ENCODE data around the gene CHCHD1.

Gene CHCHD1

DNA sequence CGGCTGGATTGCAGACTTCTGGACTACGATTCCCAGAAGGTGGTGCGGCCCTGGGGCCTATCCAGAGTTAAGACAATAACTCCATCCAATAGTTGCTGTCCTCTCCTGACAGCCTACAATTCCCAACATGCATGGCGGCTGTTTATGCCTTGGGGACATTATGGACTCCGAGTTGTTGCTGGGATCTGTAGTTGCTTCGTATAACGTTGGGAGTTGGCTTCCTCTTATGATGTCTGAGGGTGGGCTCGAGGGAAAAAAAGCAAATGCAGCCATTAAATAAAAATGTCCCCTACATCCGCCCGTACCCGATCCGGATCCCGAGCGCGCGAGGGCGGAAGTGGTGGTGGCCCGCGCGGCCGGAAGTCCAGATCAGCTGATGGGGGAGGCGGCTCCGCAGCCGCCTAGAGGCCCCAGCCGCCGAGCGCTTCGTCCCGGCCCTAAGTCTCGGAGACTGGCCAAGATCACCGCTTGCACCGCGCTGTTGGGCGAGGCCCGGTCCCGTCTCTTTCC is 3.4 kb downstream of the CHCHD1 start, which contains the start of gene ZSWIM8:
TSS of gene ZSWIM8 (plus strand) at position 396 of the 510 bp plus-strand sequence. CDS start 273 bp downstream, outside the sequence.
- DNase-seq (ENCODE audit: low spot score): peak; percentile 88
- Histone ChIP-seq H4K8ac (ENCODE audit: low read depth, low read length) (no peak within 1 kb of the TSS), H2BK5ac (ENCODE audit: low read length) (no peak within 1 kb of the TSS)

GRCh38 chr10:73785721-73786511 is 4.1 kb downstream of the CHCHD1 start:
- DNase-seq (ENCODE audit: low spot score): no peak
- H3K27ac ChIP-seq (replicated peaks; ENCODE audit: low read length): no peak overlapping the region

More for the DNA sequence above, 3.4 kb downstream of the CHCHD1 start, which contains the start of gene ZSWIM8:
- no CpG with 5 or more reads among the region's 36 CpGs for WGBS, 2 donors (ENCODE audit: extremely low coverage in 2 of 2, insufficient read length in 2 of 2, insufficient replicate concordance in 1 of 2)
- Histone ChIP-seq H3K4ac (ENCODE audit: low read length) (no peak within 1 kb of the TSS), H3K4me3 (ENCODE audit: low read length in 2 of 2) (peak within 1 kb of the TSS; percentile 51 to 84), H2AFZ (ENCODE audit: low read length) (peak within 1 kb of the TSS; percentile 73), H3K18ac (ENCODE audit: low read length) (peak within 1 kb of the TSS; percentile 40), H2BK120ac (ENCODE audit: low read depth, low read length) (no peak within 1 kb of the TSS), H2BK15ac (ENCODE audit: low read length) (no peak within 1 kb of the TSS), H3K27me3 (ENCODE audit: control insufficient read depth in 3 of 3, insufficient read depth in 3 of 3, low read depth in 1 of 3, low read length in 3 of 3) (no peaks in the 10 kb centered on the region), H3K4me1 (ENCODE audit: control insufficient read depth in 2 of 2, insufficient read depth in 1 of 2, low read depth in 1 of 2, low read length in 2 of 2) (peaks cover 8 to 12% of the 10 kb centered on the region in 2 donors), H3K4me2 (ENCODE audit: insufficient read depth, low read length, poor library complexity, severe bottlenecking) (peak within 1 kb of the TSS; percentile 89), H3K27ac (replicated peaks; ENCODE audit: low read length) (no peak within 1 kb of the TSS), H3K36me3 (replicated peaks in 1 of 2; ENCODE audit: control insufficient read depth in 2 of 2, insufficient read depth in 2 of 2, low read length in 2 of 2) (peaks cover 13 to 30% of the 10 kb centered on the region in 2 donors), H3K79me1 (ENCODE audit: low read depth, low read length) (peaks cover 7% of the 10 kb centered on the region), H3K9ac (ENCODE audit: low read depth, low read length, poor library complexity) (peak within 1 kb of the TSS; percentile 83), H4K91ac (ENCODE audit: low read depth, low read length, poor library complexity) (no peak within 1 kb of the TSS), H2AK5ac (ENCODE audit: low read depth, low read length) (peak within 1 kb of the TSS; percentile 63), H2BK12ac (ENCODE audit: low read length) (no peak within 1 kb of the TSS), H3K9me3 (replicated peaks in 1 of 2; ENCODE audit: control insufficient read depth in 2 of 2, insufficient read depth in 1 of 2, low read depth in 1 of 2, low read length in 2 of 2) (no peaks in the 10 kb centered on the region), H3K23ac (ENCODE audit: low read depth, low read length, poor library complexity) (peak within 1 kb of the TSS; percentile 40), H3K14ac (ENCODE audit: low read length) (no peak within 1 kb of the TSS)

GRCh38 chr10:73786512-73786885 is 4.7 kb downstream of the CHCHD1 start:
- no peak overlapping the region for H2AFZ ChIP-seq (ENCODE audit: low read length)
- H3K79me1 ChIP-seq (ENCODE audit: low read depth, low read length): peaks cover 3% of the 10 kb centered on the region
- H2BK120ac ChIP-seq (ENCODE audit: low read depth, low read length): no peak overlapping the region
- H3K23ac ChIP-seq (ENCODE audit: low read depth, low read length, poor library complexity): no peak overlapping the region
- H2BK5ac ChIP-seq (ENCODE audit: low read length): no peak overlapping the region
- H4K91ac ChIP-seq (ENCODE audit: low read depth, low read length, poor library complexity): no peak overlapping the region
- H3K4me2 ChIP-seq (ENCODE audit: insufficient read depth, low read length, poor library complexity, severe bottlenecking): peak overlapping the region; percentile 89
- H3K14ac ChIP-seq (ENCODE audit: low read length): no peak overlapping the region
- H3K18ac ChIP-seq (ENCODE audit: low read length): no peak overlapping the region
- no peak overlapping the region for H2BK15ac ChIP-seq (ENCODE audit: low read length)
- no peak overlapping the region for H2BK12ac ChIP-seq (ENCODE audit: low read length)
- no CpG with 5 or more reads among the region's 2 CpGs for WGBS, 2 donors (ENCODE audit: extremely low coverage in 2 of 2, insufficient read length in 2 of 2, insufficient replicate concordance in 1 of 2)
- no peak overlapping the region for H4K8ac ChIP-seq (ENCODE audit: low read depth, low read length)
- H3K9me3 ChIP-seq (replicated peaks in 1 of 2; ENCODE audit: control insufficient read depth in 2 of 2, insufficient read depth in 1 of 2, low read depth in 1 of 2, low read length in 2 of 2): no peaks in the 10 kb centered on the region
- no peaks in the 10 kb centered on the region for H3K27me3 ChIP-seq (ENCODE audit: control insufficient read depth in 3 of 3, insufficient read depth in 3 of 3, low read depth in 1 of 3, low read length in 3 of 3)
- no peak for DNase-seq (ENCODE audit: low spot score)
- H3K4me3 ChIP-seq (ENCODE audit: low read length in 2 of 2): peak overlapping the region; percentile 51 to 84
- H3K9ac ChIP-seq (ENCODE audit: low read depth, low read length, poor library complexity): no peak overlapping the region
- H3K4ac ChIP-seq (ENCODE audit: low read length): no peak overlapping the region
- peaks cover 19 to 34% of the 10 kb centered on the region in 2 donors for H3K36me3 ChIP-seq (replicated peaks in 1 of 2; ENCODE audit: control insufficient read depth in 2 of 2, insufficient read depth in 2 of 2, low read length in 2 of 2)
- no peak overlapping the region for H2AK5ac ChIP-seq (ENCODE audit: low read depth, low read length)
- H3K4me1 ChIP-seq (ENCODE audit: control insufficient read depth in 2 of 2, insufficient read depth in 1 of 2, low read depth in 1 of 2, low read length in 2 of 2): peaks cover 4 to 7% of the 10 kb centered on the region in 2 donors
- H3K27ac ChIP-seq (replicated peaks; ENCODE audit: low read length): no peak overlapping the region

More at GRCh38 chr10:73785721-73786511, 4.1 kb downstream of the CHCHD1 start:
- H3K79me1 ChIP-seq (ENCODE audit: low read depth, low read length): peaks cover 6% of the 10 kb centered on the region
- WGBS, 2 donors (ENCODE audit: extremely low coverage in 2 of 2, insufficient read length in 2 of 2, insufficient replicate concordance in 1 of 2): no CpG with 5 or more reads among the region's 54 CpGs
- no peak overlapping the region for H2BK5ac ChIP-seq (ENCODE audit: low read length)
- peak overlapping the region; percentile 40 for H3K23ac ChIP-seq (ENCODE audit: low read depth, low read length, poor library complexity)
- H3K4me2 ChIP-seq (ENCODE audit: insufficient read depth, low read length, poor library complexity, severe bottlenecking): peak overlapping the region; percentile 89
- no peak overlapping the region for H3K14ac ChIP-seq (ENCODE audit: low read length)
- H3K27me3 ChIP-seq (ENCODE audit: control insufficient read depth in 3 of 3, insufficient read depth in 3 of 3, low read depth in 1 of 3, low read length in 3 of 3): no peaks in the 10 kb centered on the region
- peak overlapping the region; percentile 63 for H2AK5ac ChIP-seq (ENCODE audit: low read depth, low read length)
- peaks cover 7% of the 10 kb centered on the region in 2 donors for H3K4me1 ChIP-seq (ENCODE audit: control insufficient read depth in 2 of 2, insufficient read depth in 1 of 2, low read depth in 1 of 2, low read length in 2 of 2)
- peak overlapping the region; percentile 40 for H3K18ac ChIP-seq (ENCODE audit: low read length)
- H2AFZ ChIP-seq (ENCODE audit: low read length): peak overlapping the region; percentile 73
- peak overlapping the region; percentile 51 to 84 for H3K4me3 ChIP-seq (ENCODE audit: low read length in 2 of 2)
- H3K9me3 ChIP-seq (replicated peaks in 1 of 2; ENCODE audit: control insufficient read depth in 2 of 2, insufficient read depth in 1 of 2, low read depth in 1 of 2, low read length in 2 of 2): no peaks in the 10 kb centered on the region
- peaks cover 15 to 28% of the 10 kb centered on the region in 2 donors for H3K36me3 ChIP-seq (replicated peaks in 1 of 2; ENCODE audit: control insufficient read depth in 2 of 2, insufficient read depth in 2 of 2, low read length in 2 of 2)
- H2BK12ac ChIP-seq (ENCODE audit: low read length): no peak overlapping the region
- no peak overlapping the region for H2BK120ac ChIP-seq (ENCODE audit: low read depth, low read length)
- H3K9ac ChIP-seq (ENCODE audit: low read depth, low read length, poor library complexity): peak overlapping the region; percentile 83
- no peak overlapping the region for H4K91ac ChIP-seq (ENCODE audit: low read depth, low read length, poor library complexity)
- H2BK15ac ChIP-seq (ENCODE audit: low read length): no peak overlapping the region
- H4K8ac ChIP-seq (ENCODE audit: low read depth, low read length): no peak overlapping the region
- no peak overlapping the region for H3K4ac ChIP-seq (ENCODE audit: low read length)

All from neuronal stem cell (in vitro differentiated cells).